VCaP (cell line): ENCODE measurements around the gene CYTL1.

Experiments used
- H3K27ac ChIP-seq: fragments of 450-650 bp; 2 replicates; pipeline ENCODE4 v1.5.1; 2017
- TF ChIP-seq, protein P1 (sequence below): fragments of 450-650 bp; conservative IDR thresholded peaks from 2 replicates; pipeline ENCODE4 v1.5.1; 2017; ENCODE audit warnings: mild to moderate bottlenecking, moderate library complexity

Gene CYTL1

DNA sequence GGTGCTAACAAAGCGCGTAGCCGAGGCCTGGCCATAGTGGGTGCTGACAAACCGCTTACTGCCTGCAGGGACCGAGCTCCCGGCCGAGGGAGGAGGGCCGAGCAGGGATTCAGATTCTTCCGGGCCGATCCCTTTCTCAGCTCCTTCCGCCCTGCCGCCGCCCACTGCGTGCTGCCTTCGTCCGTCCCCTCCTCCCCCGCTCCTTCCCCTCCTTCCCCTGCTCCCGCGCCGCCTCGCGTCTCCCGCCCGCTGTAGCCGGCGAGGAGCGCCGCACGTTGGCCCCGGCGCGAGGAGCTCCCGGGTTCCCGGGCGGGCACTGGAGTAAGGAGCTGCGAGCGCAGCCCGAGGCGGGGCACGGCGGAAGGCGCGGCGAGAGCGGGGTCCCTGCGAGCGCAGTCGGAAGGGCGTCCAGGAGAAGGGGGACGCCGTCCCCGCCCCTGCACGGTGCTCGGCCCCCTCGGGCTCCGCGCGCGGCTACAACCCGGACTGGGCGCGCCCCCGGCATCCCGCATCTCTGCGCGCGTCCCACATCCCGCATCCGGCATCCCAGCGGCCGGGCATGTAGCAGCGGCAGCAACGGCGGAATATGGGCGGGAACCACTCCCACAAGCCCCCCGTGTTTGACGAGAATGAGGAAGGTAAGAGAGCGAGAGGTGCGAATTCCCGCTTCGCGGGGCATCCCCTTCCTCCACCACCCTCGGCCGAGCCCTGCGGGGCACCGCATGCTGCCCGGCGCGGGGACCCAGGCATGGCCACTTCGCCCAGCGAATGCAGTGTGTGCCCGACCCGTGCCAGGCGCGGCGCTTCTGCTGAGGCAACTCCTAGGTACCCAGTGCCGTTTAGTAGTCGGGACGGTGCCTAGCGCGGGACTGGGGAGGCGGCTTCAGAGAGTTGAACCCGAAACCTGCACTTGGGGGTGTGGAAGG is 32.3 kb upstream of the CYTL1 start, which contains the start of gene STK32B:
Gene STK32B, plus strand, starts transcription at position 203 of the 926 bp plus-strand sequence.
- H3K27ac ChIP-seq = peak within 1 kb of the TSS; percentile 30; the same call in 1 of the 2 replicates
- TF ChIP-seq, protein P1, sequence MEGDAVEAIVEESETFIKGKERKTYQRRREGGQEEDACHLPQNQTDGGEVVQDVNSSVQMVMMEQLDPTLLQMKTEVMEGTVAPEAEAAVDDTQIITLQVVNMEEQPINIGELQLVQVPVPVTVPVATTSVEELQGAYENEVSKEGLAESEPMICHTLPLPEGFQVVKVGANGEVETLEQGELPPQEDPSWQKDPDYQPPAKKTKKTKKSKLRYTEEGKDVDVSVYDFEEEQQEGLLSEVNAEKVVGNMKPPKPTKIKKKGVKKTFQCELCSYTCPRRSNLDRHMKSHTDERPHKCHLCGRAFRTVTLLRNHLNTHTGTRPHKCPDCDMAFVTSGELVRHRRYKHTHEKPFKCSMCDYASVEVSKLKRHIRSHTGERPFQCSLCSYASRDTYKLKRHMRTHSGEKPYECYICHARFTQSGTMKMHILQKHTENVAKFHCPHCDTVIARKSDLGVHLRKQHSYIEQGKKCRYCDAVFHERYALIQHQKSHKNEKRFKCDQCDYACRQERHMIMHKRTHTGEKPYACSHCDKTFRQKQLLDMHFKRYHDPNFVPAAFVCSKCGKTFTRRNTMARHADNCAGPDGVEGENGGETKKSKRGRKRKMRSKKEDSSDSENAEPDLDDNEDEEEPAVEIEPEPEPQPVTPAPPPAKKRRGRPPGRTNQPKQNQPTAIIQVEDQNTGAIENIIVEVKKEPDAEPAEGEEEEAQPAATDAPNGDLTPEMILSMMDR = no peak; the same call in 1 of the 2 replicates

DNA sequence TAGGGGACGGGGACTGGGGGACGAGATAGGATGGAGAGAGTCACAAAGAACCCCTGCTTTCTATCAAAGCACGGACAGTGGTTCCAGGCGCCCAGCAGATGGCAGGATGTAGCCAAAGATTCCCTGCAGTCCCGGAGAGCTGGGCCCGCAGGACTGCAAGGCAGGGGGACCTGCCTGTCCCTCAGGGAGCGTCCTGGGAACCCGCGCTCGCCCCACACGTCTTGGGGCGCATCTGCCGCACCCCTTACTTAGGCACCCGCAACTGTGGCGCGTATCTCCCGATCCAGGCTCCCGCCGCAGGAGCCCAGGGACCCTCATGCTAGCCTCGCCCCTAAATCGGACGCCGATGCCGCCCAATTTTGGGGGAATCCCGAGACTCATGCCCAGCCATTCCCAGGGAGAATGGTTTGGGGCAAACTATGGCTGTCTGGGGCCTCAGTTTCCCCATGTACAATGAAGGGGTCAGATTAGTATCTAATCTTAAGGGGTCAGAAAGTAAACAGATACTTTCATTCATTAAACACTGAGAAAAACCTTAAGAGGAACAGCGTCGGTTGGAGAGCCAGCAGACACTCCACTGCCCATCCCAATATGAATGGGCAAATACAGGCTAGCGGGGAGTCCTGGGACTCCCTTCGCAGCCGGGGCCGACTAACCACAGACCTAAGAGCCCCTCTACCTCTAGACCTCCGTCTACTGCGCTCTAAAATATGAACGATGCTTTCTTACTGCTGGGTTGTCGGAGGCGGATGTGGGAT is 31.4 kb upstream of the CYTL1 start:
- TF ChIP-seq, protein P1 = peak; percentile 84
- H3K27ac ChIP-seq = peak overlapping the region; percentile 30; the same call in 1 of the 2 replicates

DNA sequence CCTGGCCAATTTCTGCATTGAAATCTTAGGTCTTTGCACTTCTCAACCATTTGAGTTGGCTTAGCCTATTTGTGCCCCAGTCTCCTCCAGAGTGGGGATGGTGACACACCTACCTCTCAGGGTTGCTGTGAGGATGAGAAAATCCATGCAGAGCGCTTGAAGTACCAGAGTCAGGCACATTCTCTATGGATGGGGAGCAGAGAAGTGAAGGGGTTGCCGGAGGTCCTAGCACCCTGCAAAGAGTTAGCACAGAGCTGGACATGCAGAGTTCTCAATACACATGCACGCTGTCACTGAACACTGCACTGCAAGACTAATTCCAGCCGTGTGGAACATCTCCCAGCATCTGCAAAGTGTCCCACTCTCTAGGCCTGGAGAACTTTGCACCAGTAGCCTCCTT is 29.5 kb upstream of the CYTL1 start:
- TF ChIP-seq, protein P1 = no peak
- H3K27ac ChIP-seq = no peak overlapping the region

DNA sequence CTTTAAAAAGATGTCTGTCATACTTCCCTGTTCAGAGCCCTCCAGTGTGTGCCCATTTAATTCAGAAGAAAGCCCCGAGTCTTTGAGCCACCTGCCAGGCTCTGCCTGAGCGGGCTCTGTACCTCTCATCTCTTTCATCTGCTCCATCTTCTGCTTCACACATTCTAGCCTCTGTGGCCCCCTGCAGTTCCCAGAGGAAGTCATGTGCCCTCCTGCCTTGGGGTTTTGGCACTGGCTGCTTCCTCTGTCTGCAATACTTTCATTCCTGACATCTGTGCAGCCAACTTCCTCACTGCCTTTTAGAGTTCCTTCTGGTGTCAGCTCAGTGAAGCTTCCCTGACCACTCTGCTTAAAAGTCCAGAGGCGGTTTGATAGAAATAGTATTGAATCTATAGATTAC is 25.8 kb upstream of the CYTL1 start:
- no peak overlapping the region for H3K27ac ChIP-seq
- TF ChIP-seq, protein P1 = no peak

DNA sequence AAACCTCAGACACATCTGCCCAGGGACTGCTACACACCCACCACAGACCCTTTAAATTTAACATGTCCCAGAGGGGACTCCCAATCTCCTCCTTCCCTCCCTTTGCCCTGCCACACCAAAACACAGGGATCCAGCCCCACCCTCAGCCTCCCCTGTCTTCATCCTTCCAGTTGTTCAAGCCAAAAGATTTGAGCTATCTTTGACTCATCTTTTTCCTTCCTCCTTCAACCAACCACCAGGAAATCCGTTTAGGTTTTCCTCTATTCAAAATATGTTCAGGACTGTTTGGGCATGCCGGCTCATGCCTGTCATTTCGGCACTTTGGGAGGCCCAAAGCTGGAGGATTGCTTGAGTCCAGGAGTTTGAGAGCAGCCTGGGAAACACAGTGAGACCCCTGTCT is 25.1 kb upstream of the CYTL1 start:
- TF ChIP-seq, protein P1 = no peak
- no peak overlapping the region for H3K27ac ChIP-seq

DNA sequence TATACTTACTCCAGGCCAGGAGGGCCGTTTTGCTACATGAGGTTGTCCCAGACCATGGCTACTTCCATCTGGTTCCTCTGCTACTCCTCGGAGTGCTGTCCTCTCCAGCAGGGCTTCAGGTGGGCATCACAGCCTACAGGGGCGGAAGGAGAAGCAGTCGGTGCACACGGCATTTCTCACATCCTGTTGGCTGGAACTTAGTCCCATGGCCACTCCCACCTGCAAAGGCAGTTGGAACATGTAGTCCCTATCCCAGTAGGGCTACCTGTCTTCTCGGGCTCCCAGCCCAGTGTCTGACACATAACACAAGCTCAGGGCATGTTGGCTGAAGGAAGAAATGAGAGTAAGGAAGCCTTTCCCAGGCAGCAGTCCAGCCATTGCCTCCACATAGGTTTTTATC is 24.3 kb upstream of the CYTL1 start:
- TF ChIP-seq, protein P1 = no peak

DNA sequence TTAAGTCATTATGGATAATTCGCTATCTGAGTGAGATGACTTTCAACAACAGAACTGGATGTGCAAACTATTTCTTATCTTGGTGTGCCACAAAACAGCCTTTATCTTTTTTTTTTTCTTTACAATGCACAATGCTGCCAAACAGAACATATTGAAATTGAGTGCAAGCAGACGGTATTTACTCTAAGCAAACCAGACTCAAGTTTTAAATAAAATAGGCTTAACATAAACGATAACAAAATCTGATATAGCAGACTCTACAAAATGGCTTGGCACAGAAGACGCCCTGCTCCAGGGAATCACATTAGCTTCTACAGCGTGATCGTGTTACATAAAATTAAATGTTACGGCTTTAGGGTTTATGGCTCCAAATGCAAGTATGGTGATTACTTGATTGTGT is 22.4 kb upstream of the CYTL1 start:
- H3K27ac ChIP-seq = peak overlapping the region; percentile 27; the same call in 1 of the 2 replicates
- TF ChIP-seq, protein P1 = no peak

More for the DNA sequence above, 24.3 kb upstream of the CYTL1 start:
- no peak overlapping the region for H3K27ac ChIP-seq
